ENCODE data around the gene NUSAP1.

DNA sequence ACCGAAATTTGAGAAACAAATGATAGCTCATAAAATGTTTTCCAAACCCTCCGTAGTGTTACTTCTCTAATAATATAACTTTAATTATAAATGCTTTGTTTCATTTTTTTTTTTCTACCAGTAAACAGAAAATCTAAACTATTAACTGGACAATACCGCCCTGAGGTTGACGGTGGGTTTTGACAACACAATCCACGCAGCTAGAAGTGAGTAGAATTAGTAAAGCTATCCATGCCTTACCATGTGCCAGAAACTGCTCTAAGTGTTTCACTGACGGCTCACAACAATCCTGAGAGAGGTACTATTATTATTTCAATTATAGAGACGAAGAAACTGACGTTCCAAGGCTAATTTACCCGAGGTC lies 69.2 kb downstream of the NUSAP1 start:
- TF ChIP-seq, protein P1, sequence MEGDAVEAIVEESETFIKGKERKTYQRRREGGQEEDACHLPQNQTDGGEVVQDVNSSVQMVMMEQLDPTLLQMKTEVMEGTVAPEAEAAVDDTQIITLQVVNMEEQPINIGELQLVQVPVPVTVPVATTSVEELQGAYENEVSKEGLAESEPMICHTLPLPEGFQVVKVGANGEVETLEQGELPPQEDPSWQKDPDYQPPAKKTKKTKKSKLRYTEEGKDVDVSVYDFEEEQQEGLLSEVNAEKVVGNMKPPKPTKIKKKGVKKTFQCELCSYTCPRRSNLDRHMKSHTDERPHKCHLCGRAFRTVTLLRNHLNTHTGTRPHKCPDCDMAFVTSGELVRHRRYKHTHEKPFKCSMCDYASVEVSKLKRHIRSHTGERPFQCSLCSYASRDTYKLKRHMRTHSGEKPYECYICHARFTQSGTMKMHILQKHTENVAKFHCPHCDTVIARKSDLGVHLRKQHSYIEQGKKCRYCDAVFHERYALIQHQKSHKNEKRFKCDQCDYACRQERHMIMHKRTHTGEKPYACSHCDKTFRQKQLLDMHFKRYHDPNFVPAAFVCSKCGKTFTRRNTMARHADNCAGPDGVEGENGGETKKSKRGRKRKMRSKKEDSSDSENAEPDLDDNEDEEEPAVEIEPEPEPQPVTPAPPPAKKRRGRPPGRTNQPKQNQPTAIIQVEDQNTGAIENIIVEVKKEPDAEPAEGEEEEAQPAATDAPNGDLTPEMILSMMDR (conservative IDR thresholded peaks at IDR 0.05 in 1 of 2, IDR thresholded peaks at IDR 0.05 in 1 of 2; ENCODE audit: low read depth in 1 of 2, low read length in 2 of 2), result no peak
- TF ChIP-seq EZH2 (IDR thresholded peaks at IDR 0.05; ENCODE audit: low read length, missing control alignments), result no peak
